ENCODE data around the gene GALNT15. TPM values are rescaled to one million over a fixed set of nuclear protein-coding genes. Genes with fewer than 3 reads are reported as not detected.

Gene GALNT15
- polyA plus RNA-seq, 1 donor (not counting 4 experiments of a cell fraction or from before 2014, with no cell fraction given): not detected

GRCh38 chr3:16252988-16253387, 78.5 kb downstream of the GALNT15 start:
- H3K4me2 ChIP-seq (ENCODE audit: control insufficient read depth, extremely low read depth, insufficient read depth, low read depth, low read length): no peak overlapping the region
- dilution Hi-C loops (cut with MboI; ENCODE audit: extremely low pct_ligation_motif_present, low sequenced_read_pairs): no loop called here
- H3K9ac ChIP-seq (ENCODE audit: control insufficient read depth, extremely low read depth, insufficient read depth, low read length): no peak overlapping the region
- H4K20me1 ChIP-seq (ENCODE audit: control insufficient read depth, extremely low read depth, insufficient read depth, low read length): no peaks in the 10 kb centered on the region
- TF ChIP-seq CTCF (optimal IDR thresholded peaks at IDR 0.05 in 1 of 3, IDR thresholded peaks at IDR 0.05 in 1 of 3, conservative IDR thresholded peaks at IDR 0.05 in 1 of 3; ENCODE audit: extremely low read depth in 1 of 3, insufficient read depth in 2 of 3, low read length in 3 of 3) (no peak), EZH2 (IDR thresholded peaks at IDR 0.05; ENCODE audit: low read length) (no peak)
- no peak overlapping the region for H3K4me3 ChIP-seq (ENCODE audit: control insufficient read depth in 2 of 3, extremely low read depth in 1 of 3, insufficient read depth in 2 of 3, low read depth in 1 of 3, low read length in 3 of 3)
- H3K9me1 ChIP-seq (ENCODE audit: control insufficient read depth, extremely low read depth, insufficient read depth, low read length): no peaks in the 10 kb centered on the region
- H3K79me2 ChIP-seq (ENCODE audit: control insufficient read depth, insufficient read depth, low read length): no peaks in the 10 kb centered on the region
- no peaks in the 10 kb centered on the region for H3K27me3 ChIP-seq (ENCODE audit: control insufficient read depth, extremely low read depth, insufficient read depth, low read length)
- DNase-seq (ENCODE audit: low read depth, low spot score) (no peak), FAIRE-seq (no peak)
- H3K4me1 ChIP-seq (ENCODE audit: control insufficient read depth, extremely low read depth, insufficient read depth, low read length): no peaks in the 10 kb centered on the region
- no peak overlapping the region for H3K27ac ChIP-seq (ENCODE audit: control insufficient read depth, insufficient read depth, low read length)
- H3K36me3 ChIP-seq (ENCODE audit: control insufficient read depth in 2 of 2, extremely low read depth in 1 of 2, insufficient read depth in 2 of 2, low read length in 2 of 2): no peaks in the 10 kb centered on the region
- no peaks in the 10 kb centered on the region for H3K9me3 ChIP-seq (ENCODE audit: control insufficient read depth, low read depth, low read length)
- no peak overlapping the region for H2AFZ ChIP-seq (ENCODE audit: control insufficient read depth, low read length)

- Histone ChIP-seq H3K9ac (ENCODE audit: control insufficient read depth, extremely low read depth, insufficient read depth, low read length) (no peak overlapping the region), H3K27ac (ENCODE audit: control insufficient read depth, insufficient read depth, low read length) (no peak overlapping the region), H4K20me1 (ENCODE audit: control insufficient read depth, extremely low read depth, insufficient read depth, low read length) (no peaks in the 10 kb centered on the region), H3K79me2 (ENCODE audit: control insufficient read depth, insufficient read depth, low read length) (no peaks in the 10 kb centered on the region), H3K27me3 (ENCODE audit: control insufficient read depth, extremely low read depth, insufficient read depth, low read length) (no peaks in the 10 kb centered on the region), H3K4me3 (ENCODE audit: control insufficient read depth in 2 of 3, extremely low read depth in 1 of 3, insufficient read depth in 2 of 3, low read depth in 1 of 3, low read length in 3 of 3) (no peak overlapping the region), H3K4me1 (ENCODE audit: control insufficient read depth, extremely low read depth, insufficient read depth, low read length) (no peaks in the 10 kb centered on the region), H2AFZ (ENCODE audit: control insufficient read depth, low read length) (no peak overlapping the region), H3K9me3 (ENCODE audit: control insufficient read depth, low read depth, low read length) (no peaks in the 10 kb centered on the region), H3K9me1 (ENCODE audit: control insufficient read depth, extremely low read depth, insufficient read depth, low read length) (no peaks in the 10 kb centered on the region), H3K4me2 (ENCODE audit: control insufficient read depth, extremely low read depth, insufficient read depth, low read depth, low read length) (no peak overlapping the region), H3K36me3 (ENCODE audit: control insufficient read depth in 2 of 2, extremely low read depth in 1 of 2, insufficient read depth in 2 of 2, low read length in 2 of 2) (no peaks in the 10 kb centered on the region)
- FAIRE-seq: no peak
- no peak for TF ChIP-seq CTCF (optimal IDR thresholded peaks at IDR 0.05 in 1 of 3, IDR thresholded peaks at IDR 0.05 in 1 of 3, conservative IDR thresholded peaks at IDR 0.05 in 1 of 3; ENCODE audit: extremely low read depth in 1 of 3, insufficient read depth in 2 of 3, low read length in 3 of 3)
- TF ChIP-seq EZH2 (IDR thresholded peaks at IDR 0.05; ENCODE audit: low read length): no peak
- no peak for DNase-seq (ENCODE audit: low read depth, low spot score)
- dilution Hi-C loops (cut with MboI; ENCODE audit: extremely low pct_ligation_motif_present, low sequenced_read_pairs): no loop called here
Measured at GRCh38 chr3:16253601-16254000, 79.1 kb downstream of the GALNT15 start.

Measured in keratinocyte (primary cell).